BJ (cell line): ENCODE results near the gene PLAA. TPM values are rescaled to one million over a fixed set of nuclear protein-coding genes. Genes with fewer than 3 reads are reported as not detected.

Experiments
- CTCF ChIA-PET: fragments of 350-600 bp; formaldehyde crosslinking; extraction: SDS; loops from one replicate; lab custom pipeline; 2021; ENCODE audit warnings: antibody characterized with exemption, inconsistent platforms; lab: Yijun Ruan, JAX
- POLR2A ChIA-PET: fragments of 300-600 bp; sonication (Branson Sonifier 250); formaldehyde crosslinking; extraction: SDS; loops from one replicate; lab custom pipeline; 2021; ENCODE audit warnings: antibody characterized with exemption; lab: Charles Lee
- DNase-seq: peaks from one replicate; pipeline ENCODE4 v3.0.0-alpha.2; 2011; ENCODE audit warnings: low read depth
- H3K27me3 ChIP-seq: 2 replicates; pipeline ENCODE4 v1.6.0; 2011; ENCODE audit warnings: low read length; ENCODE audit not compliant: control insufficient read depth, insufficient read depth
- H3K36me3 ChIP-seq: 2 replicates; pipeline ENCODE4 v1.5.1; 2011; ENCODE audit warnings: low read length; ENCODE audit not compliant: control insufficient read depth, insufficient read depth
- H3K4me3 ChIP-seq: 2 replicates; pipeline ENCODE4 v1.5.1; 2011; ENCODE audit warnings: low read depth, mild to moderate bottlenecking, control low read depth, low read length
- polyA plus RNA-seq: library from polyadenylated mRNA; depleted of rRNA; stranded (reverse); fragments of >200 nt; gene quantifications from 2 replicates; pipeline ENCODE4 v1.2.3, GENCODE V29; 2011
- TF ChIP-seq, protein P1 (sequence below): IDR thresholded peaks from 2 replicates; pipeline ENCODE4 v1.5.1; 2011; ENCODE audit warnings: low read depth, mild to moderate bottlenecking, control low read depth, inconsistent platforms, low read length, moderate library complexity; ENCODE audit not compliant: insufficient read depth

PLAA gene
- polyA plus RNA-seq, 1 experiment: 7.4 TPM

- H3K27me3 ChIP-seq: no peaks in the 10 kb centered on the region
- DNase-seq: no peak
- POLR2A ChIA-PET: no interaction called here
- H3K36me3 ChIP-seq: no peaks in the 10 kb centered on the region
- CTCF ChIA-PET: interaction anchor here (0.7 to 2.0 kb wide), 4 partner anchors 10 to 239 kb away, joined by 3 to 6 read pairs (median 4); no protein-coding TSS in a partner anchor
- H3K4me3 ChIP-seq: no peak overlapping the region
- TF ChIP-seq, protein P1, sequence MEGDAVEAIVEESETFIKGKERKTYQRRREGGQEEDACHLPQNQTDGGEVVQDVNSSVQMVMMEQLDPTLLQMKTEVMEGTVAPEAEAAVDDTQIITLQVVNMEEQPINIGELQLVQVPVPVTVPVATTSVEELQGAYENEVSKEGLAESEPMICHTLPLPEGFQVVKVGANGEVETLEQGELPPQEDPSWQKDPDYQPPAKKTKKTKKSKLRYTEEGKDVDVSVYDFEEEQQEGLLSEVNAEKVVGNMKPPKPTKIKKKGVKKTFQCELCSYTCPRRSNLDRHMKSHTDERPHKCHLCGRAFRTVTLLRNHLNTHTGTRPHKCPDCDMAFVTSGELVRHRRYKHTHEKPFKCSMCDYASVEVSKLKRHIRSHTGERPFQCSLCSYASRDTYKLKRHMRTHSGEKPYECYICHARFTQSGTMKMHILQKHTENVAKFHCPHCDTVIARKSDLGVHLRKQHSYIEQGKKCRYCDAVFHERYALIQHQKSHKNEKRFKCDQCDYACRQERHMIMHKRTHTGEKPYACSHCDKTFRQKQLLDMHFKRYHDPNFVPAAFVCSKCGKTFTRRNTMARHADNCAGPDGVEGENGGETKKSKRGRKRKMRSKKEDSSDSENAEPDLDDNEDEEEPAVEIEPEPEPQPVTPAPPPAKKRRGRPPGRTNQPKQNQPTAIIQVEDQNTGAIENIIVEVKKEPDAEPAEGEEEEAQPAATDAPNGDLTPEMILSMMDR: no peak
Observed at GRCh38 chr9:26974927-26975326, 27.9 kb upstream of the PLAA start.

DNA sequence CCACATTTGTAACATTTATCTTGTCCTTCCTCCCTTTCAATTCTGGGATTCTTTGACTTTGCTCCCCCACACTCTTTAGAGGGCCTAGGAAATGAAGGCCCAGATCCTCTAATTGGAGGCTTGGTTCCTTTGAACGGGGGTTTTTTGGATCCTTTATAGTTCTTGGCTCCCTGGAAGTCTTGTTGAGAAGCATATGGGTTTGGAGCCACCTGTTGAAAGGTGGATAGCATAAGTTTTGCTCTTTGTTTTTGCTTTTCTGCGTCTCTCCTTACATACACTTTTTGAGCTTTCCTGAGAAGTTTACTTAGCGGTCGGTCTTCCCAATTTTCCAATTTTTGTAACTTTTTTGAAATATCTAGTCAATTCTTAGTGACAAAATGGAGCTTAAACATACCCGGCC is 26.9 kb upstream of the PLAA start:
- no peaks in the 10 kb centered on the region for H3K27me3 ChIP-seq
- TF ChIP-seq, protein P1: no peak
- POLR2A ChIA-PET: no interaction called here
- no peak overlapping the region for H3K4me3 ChIP-seq
- no peak for DNase-seq
- CTCF ChIA-PET: interaction anchor here (0.6 to 1.0 kb wide), 2 partner anchors 9 to 59 kb away, joined by 3 read pairs; no protein-coding TSS in a partner anchor
- H3K36me3 ChIP-seq: no peaks in the 10 kb centered on the region

GRCh38 chr9:26971721-26972120 is 24.7 kb upstream of the PLAA start:
- Histone ChIP-seq H3K4me3 (no peak overlapping the region), H3K27me3 (no peaks in the 10 kb centered on the region), H3K36me3 (no peaks in the 10 kb centered on the region)
- TF ChIP-seq, protein P1: no peak
- CTCF ChIA-PET: no interaction called here
- POLR2A ChIA-PET: no interaction called here
- no peak for DNase-seq

DNA sequence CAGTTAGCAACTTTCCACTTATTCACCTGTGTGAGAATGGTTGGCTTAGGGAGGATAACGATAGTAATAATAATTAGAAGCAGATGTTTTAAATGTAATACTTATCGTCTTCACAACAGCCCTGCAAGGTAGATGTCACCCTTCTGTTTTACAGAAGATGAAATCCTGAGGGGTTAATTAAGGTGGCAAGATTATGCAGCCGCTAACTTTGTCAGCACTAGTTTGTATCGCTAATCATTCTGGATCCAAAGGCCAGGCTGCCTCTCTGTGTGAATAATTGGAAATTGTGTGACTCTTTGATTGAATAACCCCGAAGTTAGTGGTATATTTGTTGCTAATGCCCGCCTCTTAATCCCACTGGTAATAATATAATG is 9.8 kb upstream of the PLAA start:
- ChIA-PET POLR2A (no interaction called here), CTCF (interaction anchor here (1.1 kb wide), 1 partner anchor 9 kb away, joined by 3 read pairs; no protein-coding TSS in a partner anchor)
- H3K27me3 ChIP-seq: no peaks in the 10 kb centered on the region
- H3K4me3 ChIP-seq: peak overlapping the region; percentile 66
- TF ChIP-seq, protein P1: no peak
- DNase-seq: no peak
- H3K36me3 ChIP-seq: no peaks in the 10 kb centered on the region

DNA sequence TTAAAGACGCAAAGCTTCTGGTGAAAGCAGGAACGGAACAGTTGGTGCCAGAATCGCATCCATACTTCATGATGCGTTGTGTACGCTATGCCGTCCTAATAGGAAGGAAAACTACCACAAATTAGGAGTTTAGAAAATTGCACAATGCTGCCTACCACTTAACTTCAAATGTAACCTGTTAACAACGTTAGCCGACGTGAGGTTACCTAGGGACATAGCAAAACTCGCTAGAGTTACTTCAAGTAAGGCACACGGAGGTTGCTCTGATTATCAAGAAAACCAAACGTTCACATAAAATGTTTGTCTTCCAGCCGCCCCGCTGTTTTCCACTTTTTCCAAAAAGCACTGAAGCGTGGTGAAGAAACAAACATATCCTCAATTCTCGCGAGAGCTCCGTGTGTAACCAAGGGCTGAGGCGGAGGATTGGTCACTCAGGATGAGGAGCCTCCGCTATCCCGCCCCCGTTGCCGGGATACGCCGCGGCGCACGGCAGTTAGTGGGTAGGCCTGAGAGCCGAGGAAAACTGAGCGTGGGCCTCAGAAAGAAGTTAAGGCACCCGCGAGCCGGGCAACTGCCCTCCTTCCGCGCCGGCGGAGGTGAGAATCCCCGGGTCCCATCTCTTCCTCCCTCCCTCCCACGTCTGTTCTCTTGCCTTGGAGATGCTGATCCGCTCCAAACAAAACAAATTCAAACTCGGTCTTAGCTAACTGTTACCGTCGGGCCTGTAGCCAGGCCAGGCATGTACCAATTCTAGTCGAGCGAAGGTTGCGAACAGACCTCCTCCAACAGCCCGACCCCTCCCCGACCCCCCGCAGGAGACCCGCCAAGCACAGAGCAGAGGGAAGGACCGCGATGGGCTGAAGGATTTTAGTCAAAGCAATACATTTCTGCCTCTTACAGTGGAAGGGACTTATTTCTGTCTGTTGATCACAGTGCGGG is 9.1 kb upstream of the PLAA start, which contains the start of gene IFT74:
Gene IFT74, plus strand, starts transcription at position 492 of the 939 bp plus-strand sequence. CDS start 5,556 bp downstream, outside the sequence.
- peak; percentile 88 for DNase-seq
- Histone ChIP-seq H3K4me3 (peak within 1 kb of the TSS; percentile 66), H3K36me3 (no peaks in the 10 kb centered on the region), H3K27me3 (no peaks in the 10 kb centered on the region)
- CTCF ChIA-PET: interaction anchor here (1.0 to 1.4 kb wide), 3 partner anchors 8 to 12 kb away, joined by 3 to 5 read pairs (median 3); no protein-coding TSS in a partner anchor
- POLR2A ChIA-PET: interaction anchor here (0.6 to 1.4 kb wide), 3 partner anchors 9 to 59 kb away, joined by 4 to 8 read pairs (median 7); partner anchors contain the start of gene PLAA
- TF ChIP-seq, protein P1: no peak
